Vagina (tissue), 2 donors: ENCODE results near the gene NFIX. TPM values are rescaled to one million over a fixed set of nuclear protein-coding genes. Genes with fewer than 3 reads are reported as not detected.
A peak's percentile ranks its signal among the peaks of the same experiment; 100 is the strongest.

ENCODE experiments used
- DNase-seq, 2 donors: peaks; one replicate each; pipeline ENCODE4 v3.0.0-alpha.2; 2017; ENCODE audit errors: extremely low spot score in 2 of 2
- H3K27ac ChIP-seq: fragments of 200-600 bp; sonication (generic); one replicate; pipeline ENCODE4 v1.5.1; 2019
- H3K27me3 ChIP-seq: fragments of 200-600 bp; sonication (generic); one replicate; pipeline ENCODE4 v1.5.1; 2019
- H3K36me3 ChIP-seq, 2 donors: fragments of 200-600 bp; sonication (generic); one replicate each; pipeline ENCODE4 v1.5.1; 2017 to 2019
- H3K4me1 ChIP-seq: fragments of 200-600 bp; sonication (generic); one replicate; pipeline ENCODE4 v1.5.1; 2019
- H3K4me3 ChIP-seq, 2 donors: fragments of 200-600 bp; sonication (generic); 1 replicate in 1 of 2; 2 replicates in 1 of 2; pipeline ENCODE4 v1.5.1; 2016 to 2019
- H3K9me3 ChIP-seq: fragments of 200-600 bp; sonication (generic); one replicate; pipeline ENCODE4 v1.5.1; 2019
- CTCF ChIP-seq, 3 experiments: fragments of 450-650 bp in 2 of 3; fragments of 200-600 bp in 1 of 3; sonication (generic) in 1 of 3; IDR thresholded peaks; one replicate each; pipeline ENCODE4 v1.5.1; 2017 to 2019; ENCODE audit warnings: antibody characterized with exemption in 3 of 3, mild to moderate bottlenecking in 2 of 3, moderate library complexity in 2 of 3
- POLR2A ChIP-seq, 2 donors: fragments of 450-650 bp; IDR thresholded peaks; one replicate each; pipeline ENCODE4 v1.6.1; 2017; ENCODE audit warnings: antibody characterized with exemption in 2 of 2, mild to moderate bottlenecking in 2 of 2, moderate library complexity in 2 of 2
- POLR2AphosphoS5 ChIP-seq, 2 donors: sonication (generic); formaldehyde crosslinking; IDR thresholded peaks; one replicate each; pipeline ENCODE4 v1.9.0; 2017; ENCODE audit warnings: antibody characterized with exemption in 2 of 2, mild to moderate bottlenecking in 2 of 2, low read depth in 1 of 2; ENCODE audit not compliant: insufficient read depth in 1 of 2
- intact Hi-C: fragments of 100-400 bp; cut with DNase I; formaldehyde crosslinking; loops from one replicate; pipeline ENCODE4 v1.15.1; 2023
- total RNA-seq: library from RNA; depleted of rRNA; stranded (reverse); fragments of >200 nt; gene quantifications from one replicate; pipeline ENCODE4 v1.2.3, GENCODE V29; 2016

The NFIX gene
- total RNA-seq, 1 donor from 2014 or later, result 81.8 TPM

- no peaks in the 10 kb centered on the region for H3K36me3 ChIP-seq
- no peaks in the 10 kb centered on the region for H3K9me3 ChIP-seq
- no peak overlapping the region for H3K4me3 ChIP-seq
- no peaks in the 10 kb centered on the region for H3K27me3 ChIP-seq
- H3K27ac ChIP-seq, result peak overlapping the region; percentile 96
- no peak for DNase-seq
- TF ChIP-seq POLR2A (IDR thresholded peaks at IDR 0.05), result no peak
- peaks cover 99% of the 10 kb centered on the region for H3K4me1 ChIP-seq
- intact Hi-C loops, result no loop called here
These were observed 71.9 kb downstream of the NFIX start for GRCh38 chr19:13066933-13067807.

- TF ChIP-seq POLR2AphosphoS5 (IDR thresholded peaks at IDR 0.05; ENCODE audit: insufficient read depth in 1 of 2, low read depth in 1 of 2), result no peak
- no peak for TF ChIP-seq CTCF (IDR thresholded peaks at IDR 0.05)
- TF ChIP-seq POLR2A (IDR thresholded peaks at IDR 0.05), result no peak
- Histone ChIP-seq H3K36me3 (peaks cover 0 to 4% of the 10 kb centered on the region in 2 donors), H3K27me3 (no peaks in the 10 kb centered on the region), H3K27ac (peak overlapping the region; percentile 96), H3K4me3 (no peak overlapping the region), H3K4me1 (peaks cover 96% of the 10 kb centered on the region), H3K9me3 (no peaks in the 10 kb centered on the region)
- no peak for DNase-seq
- intact Hi-C loops, result no loop called here
These were observed 73.0 kb downstream of the NFIX start for GRCh38 chr19:13068085-13068846.

GRCh38 chr19:13069415-13070359 is 74.4 kb downstream of the NFIX start:
- no peak overlapping the region for H3K4me3 ChIP-seq
- intact Hi-C loops, result no loop called here
- H3K27me3 ChIP-seq, result no peaks in the 10 kb centered on the region
- no peaks in the 10 kb centered on the region for H3K9me3 ChIP-seq
- H3K27ac ChIP-seq, result peak overlapping the region; percentile 96
- peaks cover 94% of the 10 kb centered on the region for H3K4me1 ChIP-seq
- H3K36me3 ChIP-seq, result peaks cover 0 to 14% of the 10 kb centered on the region in 2 donors
- DNase-seq, result no peak
- TF ChIP-seq CTCF (IDR thresholded peaks at IDR 0.05) (no peak), POLR2AphosphoS5 (IDR thresholded peaks at IDR 0.05; ENCODE audit: insufficient read depth in 1 of 2, low read depth in 1 of 2) (no peak), POLR2A (IDR thresholded peaks at IDR 0.05) (no peak)

- intact Hi-C loops, result no loop called here
- H3K4me1 ChIP-seq, result peaks cover 89% of the 10 kb centered on the region
- TF ChIP-seq POLR2AphosphoS5 (IDR thresholded peaks at IDR 0.05; ENCODE audit: insufficient read depth in 1 of 2, low read depth in 1 of 2) (no peak), POLR2A (IDR thresholded peaks at IDR 0.05) (no peak), CTCF (IDR thresholded peaks at IDR 0.05) (no peak)
- no peak overlapping the region for H3K4me3 ChIP-seq
- no peak for DNase-seq
- no peaks in the 10 kb centered on the region for H3K27me3 ChIP-seq
- H3K27ac ChIP-seq, result peak overlapping the region; percentile 96
- peaks cover 0 to 17% of the 10 kb centered on the region in 2 donors for H3K36me3 ChIP-seq
- H3K9me3 ChIP-seq, result no peaks in the 10 kb centered on the region
These were observed 75.3 kb downstream of the NFIX start for GRCh38 chr19:13070425-13071140.
